Activated B cell treated with CpG ODN at 0.5 μM for 24 hours (primary cell): ENCODE measurements around the gene ATG16L2. TPM values are rescaled to one million over a fixed set of nuclear protein-coding genes. Genes with fewer than 3 reads are reported as not detected.
A peak's percentile ranks its signal among the peaks of the same experiment; 100 is the strongest.

Experiments
- ATAC-seq: fragments of 200-7000 bp; cut with Tn5 transposase; one replicate; pipeline ENCODE4 v1.10.0; 2021; ENCODE audit warnings: low read depth, mild to moderate bottlenecking, moderate library complexity
- CTCF ChIA-PET: fragments of 350-600 bp; sonication (Branson Sonifier 250); formaldehyde crosslinking; loops from one replicate; lab custom pipeline; 2021; ENCODE audit warnings: antibody characterized with exemption; lab: Charles Lee
- POLR2A ChIA-PET: fragments of 350-600 bp; sonication (Branson Sonifier 250); formaldehyde crosslinking; loops from one replicate; lab custom pipeline; 2021; ENCODE audit warnings: antibody characterized with exemption; lab: Charles Lee
- DNase-seq: peaks from one replicate; pipeline ENCODE4 v3.0.0; 2022
- H3K27ac Mint-ChIP-seq: one replicate; pipeline ENCODE4 v1.8.0; 2020; ENCODE audit warnings: mixed read lengths
- H3K27me3 Mint-ChIP-seq: one replicate; pipeline ENCODE4 v1.8.0; 2021; ENCODE audit warnings: mixed read lengths
- H3K36me3 Mint-ChIP-seq: one replicate; pipeline ENCODE4 v1.8.0; 2021; ENCODE audit warnings: low read depth, mixed read lengths
- H3K4me1 Mint-ChIP-seq: one replicate; pipeline ENCODE4 v1.8.0; 2021; ENCODE audit warnings: mixed read lengths
- H3K4me3 Mint-ChIP-seq: one replicate; pipeline ENCODE4 v1.8.0; 2020; ENCODE audit warnings: mild to moderate bottlenecking, mixed read lengths
- H3K9me3 Mint-ChIP-seq: one replicate; pipeline ENCODE4 v1.8.0; 2020; ENCODE audit warnings: mixed read lengths
- intact Hi-C: fragments of 100-400 bp; cut with micrococcal nuclease; formaldehyde crosslinking; loops from one replicate; pipeline ENCODE4 v1.15.1; 2024
- total RNA-seq: library from RNA; stranded (reverse); gene quantifications from 2 replicates; pipeline ENCODE4 v1.2.3, GENCODE V29; 2022
- TF ChIP-seq, protein P1 (sequence below): fragments of 200-600 bp; IDR thresholded peaks from one replicate; pipeline ENCODE4 v1.8.0; 2022; ENCODE audit warnings: antibody characterized with exemption, mild to moderate bottlenecking

The ATG16L2 gene
- total RNA-seq, 1 donor from 2014 or later = 96.7 TPM

DNA sequence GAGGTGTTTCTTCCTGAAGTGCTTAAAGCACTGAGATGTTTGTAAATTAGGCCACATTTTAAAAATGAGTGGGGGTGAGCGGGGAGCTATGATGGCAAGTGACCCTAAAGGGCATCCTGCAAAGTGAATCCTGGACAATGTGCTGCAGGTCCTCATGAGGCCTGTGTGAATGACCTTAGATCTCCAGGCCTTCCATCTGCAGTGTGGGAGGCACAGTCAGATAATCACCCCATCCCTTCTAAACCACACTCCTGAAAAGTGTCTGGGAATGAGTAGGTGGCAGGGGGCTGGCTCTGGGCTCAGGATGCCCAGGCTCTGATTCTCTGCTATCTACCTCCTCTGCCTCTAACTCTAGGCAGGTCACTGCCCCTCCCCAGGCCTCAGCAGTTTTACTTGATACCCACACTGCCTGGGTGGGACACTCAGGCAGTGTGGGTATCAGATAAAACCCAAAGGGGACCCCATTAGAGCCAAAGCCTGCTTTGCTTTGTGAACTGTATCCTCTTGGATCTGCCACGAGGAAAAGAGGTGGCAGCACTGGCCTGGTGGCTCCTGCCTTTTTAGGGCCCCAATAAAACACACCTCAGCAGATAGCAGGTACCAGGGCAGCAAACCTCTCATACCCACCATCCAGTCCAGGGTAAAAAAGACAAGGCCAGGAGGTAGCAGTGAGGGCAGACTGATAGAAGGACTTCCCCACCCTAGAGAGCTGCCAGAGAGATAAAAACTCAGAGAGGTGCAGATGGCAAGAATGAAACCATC, 30.9 kb upstream of the ATG16L2 start:
- CTCF ChIA-PET = interaction anchor here (2.0 kb wide), 1 partner anchor 58 kb away, joined by 12 read pairs; no protein-coding TSS in a partner anchor
- POLR2A ChIA-PET = interaction anchor here (0.5 to 3.1 kb wide), 5 partner anchors 10 to 61 kb away, joined by 3 to 19 read pairs (median 4); partner anchors contain the start of gene STARD10
- no peak overlapping the region for H3K27ac Mint-ChIP-seq
- no peak for DNase-seq
- no peaks in the 10 kb centered on the region for H3K36me3 Mint-ChIP-seq
- TF ChIP-seq, protein P1, sequence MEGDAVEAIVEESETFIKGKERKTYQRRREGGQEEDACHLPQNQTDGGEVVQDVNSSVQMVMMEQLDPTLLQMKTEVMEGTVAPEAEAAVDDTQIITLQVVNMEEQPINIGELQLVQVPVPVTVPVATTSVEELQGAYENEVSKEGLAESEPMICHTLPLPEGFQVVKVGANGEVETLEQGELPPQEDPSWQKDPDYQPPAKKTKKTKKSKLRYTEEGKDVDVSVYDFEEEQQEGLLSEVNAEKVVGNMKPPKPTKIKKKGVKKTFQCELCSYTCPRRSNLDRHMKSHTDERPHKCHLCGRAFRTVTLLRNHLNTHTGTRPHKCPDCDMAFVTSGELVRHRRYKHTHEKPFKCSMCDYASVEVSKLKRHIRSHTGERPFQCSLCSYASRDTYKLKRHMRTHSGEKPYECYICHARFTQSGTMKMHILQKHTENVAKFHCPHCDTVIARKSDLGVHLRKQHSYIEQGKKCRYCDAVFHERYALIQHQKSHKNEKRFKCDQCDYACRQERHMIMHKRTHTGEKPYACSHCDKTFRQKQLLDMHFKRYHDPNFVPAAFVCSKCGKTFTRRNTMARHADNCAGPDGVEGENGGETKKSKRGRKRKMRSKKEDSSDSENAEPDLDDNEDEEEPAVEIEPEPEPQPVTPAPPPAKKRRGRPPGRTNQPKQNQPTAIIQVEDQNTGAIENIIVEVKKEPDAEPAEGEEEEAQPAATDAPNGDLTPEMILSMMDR = no peak
- H3K27me3 Mint-ChIP-seq = no peaks in the 10 kb centered on the region
- H3K4me1 Mint-ChIP-seq = peaks cover 51% of the 10 kb centered on the region
- no peak overlapping the region for H3K4me3 Mint-ChIP-seq
- no peak for ATAC-seq
- intact Hi-C loops = no loop called here
- no peaks in the 10 kb centered on the region for H3K9me3 Mint-ChIP-seq

DNA sequence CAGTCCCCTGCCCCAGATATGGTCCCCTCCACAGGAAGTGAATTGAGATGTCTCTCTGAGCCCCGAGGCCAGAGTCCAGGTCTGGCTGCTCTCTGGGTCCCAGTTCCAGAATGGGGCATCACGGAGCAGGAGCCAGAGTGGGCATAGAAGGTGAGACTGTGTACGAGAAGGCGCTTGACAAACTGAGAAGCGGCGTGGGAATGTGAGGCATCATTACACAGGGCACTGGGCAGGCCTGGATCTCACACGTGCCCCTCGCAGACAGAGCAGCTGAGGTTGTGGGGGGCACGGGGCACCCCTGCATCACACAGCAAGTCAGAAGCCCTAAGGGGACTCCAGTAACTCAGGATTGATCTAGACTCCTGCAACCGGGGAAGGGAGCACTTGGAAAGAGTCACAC, 29.5 kb upstream of the ATG16L2 start:
- H3K27ac Mint-ChIP-seq = no peak overlapping the region
- CTCF ChIA-PET = no interaction called here
- DNase-seq = no peak
- POLR2A ChIA-PET = interaction anchor here (0.8 kb wide), 1 partner anchor 47 kb away, joined by 3 read pairs; no protein-coding TSS in a partner anchor
- no peak for ATAC-seq
- H3K9me3 Mint-ChIP-seq = no peaks in the 10 kb centered on the region
- TF ChIP-seq, protein P1 = no peak
- no peak overlapping the region for H3K4me3 Mint-ChIP-seq
- intact Hi-C loops = no loop called here
- no peaks in the 10 kb centered on the region for H3K27me3 Mint-ChIP-seq
- no peaks in the 10 kb centered on the region for H3K36me3 Mint-ChIP-seq
- H3K4me1 Mint-ChIP-seq = peaks cover 55% of the 10 kb centered on the region

DNA sequence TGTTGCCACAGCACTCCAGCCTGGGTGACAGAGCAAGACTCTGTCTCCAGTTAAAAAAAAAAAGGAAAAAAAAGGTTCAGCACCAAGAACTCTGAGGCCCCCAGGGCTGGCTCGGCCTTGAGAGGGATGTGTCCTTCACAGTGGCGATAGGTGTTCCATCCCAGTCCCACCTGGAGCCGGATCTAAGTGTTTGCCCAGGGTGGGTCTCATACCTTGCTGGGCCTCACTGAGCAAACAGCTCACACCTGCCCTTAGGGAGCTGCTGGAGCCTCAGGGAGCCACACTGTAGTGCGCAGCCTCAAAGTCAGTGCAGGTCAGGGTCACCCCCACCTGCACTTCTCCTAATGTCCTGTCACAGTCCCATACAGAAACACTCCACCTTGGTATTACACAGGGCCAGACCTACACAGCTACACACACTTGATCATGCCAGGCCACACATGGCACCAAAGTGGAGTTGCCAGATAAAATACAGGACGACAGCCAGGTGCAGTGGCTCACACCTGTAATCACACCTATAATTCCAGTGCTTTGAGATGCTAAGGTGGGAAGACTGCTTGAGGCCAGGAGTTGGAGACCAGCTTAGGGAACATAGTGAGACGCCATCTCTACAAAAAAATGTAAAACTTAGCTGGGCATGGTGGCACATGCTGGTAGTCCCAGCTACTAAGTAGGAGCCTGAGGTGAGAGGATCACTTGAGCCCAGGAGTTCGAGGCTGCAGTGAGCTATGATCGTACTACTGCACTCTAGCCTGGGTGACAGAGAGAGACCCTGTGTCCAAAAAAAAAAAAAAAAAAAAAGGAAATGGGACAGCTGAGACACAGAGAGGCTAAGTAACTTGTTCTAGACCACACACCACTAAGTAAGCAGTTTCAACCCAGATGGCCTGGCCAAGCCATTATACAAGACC, 27.7 kb upstream of the ATG16L2 start:
- ATAC-seq (no peak), DNase-seq (no peak)
- Mint-ChIP-seq H3K4me3 (no peak overlapping the region), H3K27ac (peak overlapping the region; percentile 90), H3K36me3 (no peaks in the 10 kb centered on the region), H3K27me3 (no peaks in the 10 kb centered on the region), H3K4me1 (peaks cover 42% of the 10 kb centered on the region), H3K9me3 (no peaks in the 10 kb centered on the region)
- TF ChIP-seq, protein P1 = no peak
- intact Hi-C loops = no loop called here
- ChIA-PET CTCF (interaction anchor here (0.7 to 3.3 kb wide), 4 partner anchors 29 to 64 kb away, joined by 3 to 21 read pairs (median 4); no protein-coding TSS in a partner anchor), POLR2A (interaction anchor here (0.6 to 3.3 kb wide), 11 partner anchors 24 to 427 kb away, joined by 3 to 28 read pairs (median 5); no protein-coding TSS in a partner anchor)

DNA sequence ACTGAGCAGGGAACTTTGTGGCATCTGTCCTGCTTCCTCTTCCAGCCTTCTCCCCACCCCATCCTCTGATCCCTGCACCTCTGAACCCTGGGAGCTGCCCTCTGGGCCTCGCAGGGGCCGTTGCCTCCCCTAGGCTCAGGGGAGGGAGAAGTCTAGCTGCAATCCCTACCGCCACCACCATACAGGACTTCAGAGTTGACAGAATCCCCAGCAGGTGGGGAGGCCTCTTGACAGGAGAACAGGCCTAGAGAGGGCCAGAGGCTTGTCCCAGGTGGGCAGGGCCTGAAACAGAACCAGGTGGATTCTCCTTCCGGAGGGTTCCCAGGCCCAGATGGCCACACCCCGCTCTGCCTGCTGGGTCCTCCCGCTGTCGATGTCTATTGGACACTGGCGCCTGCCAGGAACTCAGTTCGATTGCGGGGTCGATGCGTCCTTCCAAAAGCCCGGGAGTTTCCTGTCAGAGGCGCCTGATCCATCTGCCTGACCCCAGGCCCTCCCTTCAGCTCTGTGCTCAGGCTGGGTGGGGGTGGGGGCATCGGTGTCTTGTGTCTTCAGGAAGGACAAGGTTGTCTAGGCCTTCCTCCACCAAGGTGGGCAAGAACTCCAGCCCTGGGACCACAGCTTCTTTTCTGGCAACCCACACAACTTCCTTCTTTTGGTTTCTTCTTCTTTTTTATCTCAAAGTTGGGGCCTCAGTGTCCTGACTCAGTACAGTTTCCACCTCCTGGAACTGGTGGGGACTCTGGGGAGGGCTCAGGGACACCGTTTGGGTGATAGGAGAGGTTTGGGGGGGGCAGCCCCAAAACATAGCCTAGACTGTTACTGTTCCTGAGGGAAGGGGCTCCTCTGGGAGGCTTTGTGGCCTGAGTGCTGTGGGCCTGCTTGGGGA, 26.8 kb upstream of the ATG16L2 start:
- TF ChIP-seq, protein P1 = no peak
- intact Hi-C loops = no loop called here
- Mint-ChIP-seq H3K4me1 (peaks cover 39% of the 10 kb centered on the region), H3K27ac (peak overlapping the region; percentile 90), H3K9me3 (no peaks in the 10 kb centered on the region), H3K36me3 (no peaks in the 10 kb centered on the region), H3K4me3 (peak overlapping the region; percentile 50), H3K27me3 (no peaks in the 10 kb centered on the region)
- peak; percentile 79 for ATAC-seq
- CTCF ChIA-PET = interaction anchor here (0.7 to 3.3 kb wide), 4 partner anchors 28 to 65 kb away, joined by 3 to 21 read pairs (median 4); no protein-coding TSS in a partner anchor
- peak; percentile 33 for DNase-seq
- POLR2A ChIA-PET = interaction anchor here (0.6 to 3.3 kb wide), 13 partner anchors 25 to 389 kb away, joined by 3 to 28 read pairs (median 5); no protein-coding TSS in a partner anchor
